Liver (tissue), 3 donors: ENCODE measurements around the gene ZSWIM1.

Source experiments
- ATF3 ChIP-seq: IDR thresholded peaks from 2 replicates; pipeline ENCODE4 v1.6.1; 2016; ENCODE audit warnings: antibody characterized with exemption
- FOXA1 ChIP-seq: IDR thresholded peaks from 2 replicates; pipeline ENCODE4 v1.6.1; 2016; ENCODE audit warnings: antibody characterized with exemption
- FOXA2 ChIP-seq: IDR thresholded peaks from 2 replicates; pipeline ENCODE4 v1.6.1; 2016; ENCODE audit warnings: antibody characterized with exemption
- GABPA ChIP-seq, 2 donors: IDR thresholded peaks in 1 of 2; conservative IDR thresholded peaks in 1 of 2; 2 replicates each; pipeline ENCODE4 v1.6.1; 2016; ENCODE audit warnings: antibody characterized with exemption in 2 of 2, mild to moderate bottlenecking in 1 of 2, moderate library complexity in 1 of 2
- HNF4G ChIP-seq: IDR thresholded peaks from 2 replicates; pipeline ENCODE4 v1.6.1; 2016; ENCODE audit warnings: antibody characterized with exemption
- JUND ChIP-seq, 2 donors: IDR thresholded peaks; 2 replicates each; pipeline ENCODE4 v1.6.1; 2016; ENCODE audit warnings: antibody characterized with exemption in 2 of 2
- NR2F2 ChIP-seq: IDR thresholded peaks from 2 replicates; pipeline ENCODE4 v1.6.1; 2016; ENCODE audit warnings: antibody characterized with exemption
- RAD21 ChIP-seq, 2 donors: IDR thresholded peaks; 2 replicates each; pipeline ENCODE4 v1.6.1; 2016; ENCODE audit warnings: antibody characterized with exemption in 2 of 2, mild to moderate bottlenecking in 2 of 2
- REST ChIP-seq: IDR thresholded peaks from 2 replicates; pipeline ENCODE4 v1.6.1; 2016; ENCODE audit warnings: antibody characterized with exemption, mild to moderate bottlenecking
- SP1 ChIP-seq: IDR thresholded peaks from 2 replicates; pipeline ENCODE4 v1.6.1; 2018; ENCODE audit warnings: antibody characterized with exemption, mild to moderate bottlenecking
- TAF1 ChIP-seq: conservative IDR thresholded peaks from 2 replicates; pipeline ENCODE4 v1.6.1; 2016; ENCODE audit warnings: antibody characterized with exemption, mild to moderate bottlenecking
- YY1 ChIP-seq: IDR thresholded peaks from 2 replicates; pipeline ENCODE4 v1.6.1; 2016; ENCODE audit warnings: antibody characterized with exemption, mild to moderate bottlenecking
- TF ChIP-seq, protein P1 (sequence below): fragments of 150-350 bp; IDR thresholded peaks from 2 replicates; pipeline ENCODE4 v1.5.1; 2017; ENCODE audit warnings: improper control_type of control experiment, low read depth, low read length; ENCODE audit not compliant: missing input control
- TF ChIP-seq, protein P2 (sequence below): IDR thresholded peaks from 2 replicates; pipeline ENCODE4 v1.6.1; 2016; ENCODE audit warnings: antibody characterized with exemption
- donor health status: healthy.
- donor health status: healthy.

GRCh38 chr20:45886590-45887345, 5.7 kb downstream of the ZSWIM1 start:
- TF ChIP-seq, protein P1, sequence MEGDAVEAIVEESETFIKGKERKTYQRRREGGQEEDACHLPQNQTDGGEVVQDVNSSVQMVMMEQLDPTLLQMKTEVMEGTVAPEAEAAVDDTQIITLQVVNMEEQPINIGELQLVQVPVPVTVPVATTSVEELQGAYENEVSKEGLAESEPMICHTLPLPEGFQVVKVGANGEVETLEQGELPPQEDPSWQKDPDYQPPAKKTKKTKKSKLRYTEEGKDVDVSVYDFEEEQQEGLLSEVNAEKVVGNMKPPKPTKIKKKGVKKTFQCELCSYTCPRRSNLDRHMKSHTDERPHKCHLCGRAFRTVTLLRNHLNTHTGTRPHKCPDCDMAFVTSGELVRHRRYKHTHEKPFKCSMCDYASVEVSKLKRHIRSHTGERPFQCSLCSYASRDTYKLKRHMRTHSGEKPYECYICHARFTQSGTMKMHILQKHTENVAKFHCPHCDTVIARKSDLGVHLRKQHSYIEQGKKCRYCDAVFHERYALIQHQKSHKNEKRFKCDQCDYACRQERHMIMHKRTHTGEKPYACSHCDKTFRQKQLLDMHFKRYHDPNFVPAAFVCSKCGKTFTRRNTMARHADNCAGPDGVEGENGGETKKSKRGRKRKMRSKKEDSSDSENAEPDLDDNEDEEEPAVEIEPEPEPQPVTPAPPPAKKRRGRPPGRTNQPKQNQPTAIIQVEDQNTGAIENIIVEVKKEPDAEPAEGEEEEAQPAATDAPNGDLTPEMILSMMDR, result no peak
- TF ChIP-seq ATF3 (no peak), FOXA2 (no peak), GABPA (IDR thresholded peaks at IDR 0.05 in 1 of 2, conservative IDR thresholded peaks at IDR 0.05 in 1 of 2) (no peak), RAD21 (IDR thresholded peaks at IDR 0.05) (no peak), HNF4G (no peak), REST (no peak), TAF1 (no peak), FOXA1 (no peak), YY1 (no peak), SP1 (no peak), JUND (IDR thresholded peaks at IDR 0.05) (no peak), NR2F2 (no peak)
- TF ChIP-seq, protein P2, sequence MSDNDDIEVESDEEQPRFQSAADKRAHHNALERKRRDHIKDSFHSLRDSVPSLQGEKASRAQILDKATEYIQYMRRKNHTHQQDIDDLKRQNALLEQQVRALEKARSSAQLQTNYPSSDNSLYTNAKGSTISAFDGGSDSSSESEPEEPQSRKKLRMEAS, result no peak
